GM23338 (cell line): ENCODE data around the gene TXNDC2. TPM values are rescaled to one million over a fixed set of nuclear protein-coding genes. Genes with fewer than 3 reads are reported as not detected.

Source experiments
- ATAC-seq: fragments of 200-7000 bp; cut with Tn5 transposase; 3 replicates; pipeline ENCODE4 v1.9.1; 2020
- DNase-seq: peaks from one replicate; pipeline ENCODE4 v3.0.0-alpha.2; 2015; ENCODE audit warnings: low spot score
- H2AFZ ChIP-seq: fragments of 200-600 bp; sonication (generic); 2 replicates; pipeline ENCODE4 v1.8.0; 2016; ENCODE audit warnings: antibody characterized with exemption, mild to moderate bottlenecking, moderate library complexity
- H3F3A ChIP-seq: fragments of 200-600 bp; sonication (generic); replicated peaks from 2 replicates; pipeline ENCODE4 v1.8.0; 2017; ENCODE audit warnings: antibody characterized with exemption, mixed run types, low read depth
- H3K27ac ChIP-seq: fragments of 200-600 bp; sonication (generic); 2 replicates; pipeline ENCODE4 v1.6.1; 2016; ENCODE audit warnings: low read depth
- H3K27me3 ChIP-seq: fragments of 200-600 bp; sonication (generic); 2 replicates; pipeline ENCODE4 v1.8.0; 2016; ENCODE audit warnings: mild to moderate bottlenecking, mixed run types, moderate library complexity; ENCODE audit not compliant: insufficient read depth
- H3K36me3 ChIP-seq: fragments of 200-600 bp; sonication (generic); 2 replicates; pipeline ENCODE4 v1.8.0; 2016; ENCODE audit warnings: mild to moderate bottlenecking; ENCODE audit not compliant: insufficient read depth
- H3K4me1 ChIP-seq: fragments of 200-600 bp; sonication (generic); 2 replicates; pipeline ENCODE4 v1.8.0; 2016; ENCODE audit warnings: mild to moderate bottlenecking, moderate library complexity; ENCODE audit not compliant: insufficient read depth
- H3K4me2 ChIP-seq: fragments of 200-600 bp; sonication (generic); 2 replicates; pipeline ENCODE4 v1.7.1; 2017; ENCODE audit warnings: mixed run types
- H3K4me3 ChIP-seq: fragments of 200-600 bp; sonication (generic); 2 replicates; pipeline ENCODE4 v1.6.1; 2016; ENCODE audit warnings: mixed run types
- H3K79me2 ChIP-seq: fragments of 200-600 bp; sonication (generic); replicated peaks from 2 replicates; pipeline ENCODE4 v1.8.0; 2017; ENCODE audit warnings: mild to moderate bottlenecking; ENCODE audit not compliant: insufficient read depth
- H3K9me2 ChIP-seq: fragments of 200-600 bp; sonication (generic); 2 replicates; pipeline ENCODE4 v1.8.0; 2017; ENCODE audit not compliant: insufficient read depth
- H4K20me1 ChIP-seq: fragments of 200-600 bp; sonication (generic); replicated peaks from 2 replicates; pipeline ENCODE4 v1.8.0; 2017; ENCODE audit warnings: mild to moderate bottlenecking; ENCODE audit not compliant: insufficient read depth
- H3K27ac Mint-ChIP-seq: 2 replicates; pipeline ENCODE4 v1.8.0; 2020; ENCODE audit warnings: inconsistent platforms, mild to moderate bottlenecking, moderate library complexity, mixed read lengths
- H3K27me3 Mint-ChIP-seq: 3 replicates; pipeline ENCODE4 v1.8.0; 2022; ENCODE audit warnings: low read depth, mild to moderate bottlenecking, moderate library complexity, mixed read lengths, inconsistent platforms; ENCODE audit not compliant: insufficient read depth, poor library complexity
- H3K36me3 Mint-ChIP-seq: 3 replicates; pipeline ENCODE4 v1.8.0; 2021; ENCODE audit warnings: low read depth, mild to moderate bottlenecking, inconsistent platforms, moderate library complexity, mixed read lengths
- H3K4me1 Mint-ChIP-seq: 3 replicates; pipeline ENCODE4 v1.8.0; 2020; ENCODE audit warnings: mild to moderate bottlenecking, inconsistent platforms, mixed read lengths
- H3K4me3 Mint-ChIP-seq: 3 replicates; pipeline ENCODE4 v1.8.0; 2021; ENCODE audit warnings: moderate library complexity, mild to moderate bottlenecking, inconsistent platforms, mixed read lengths
- H3K9me3 Mint-ChIP-seq: 3 replicates; pipeline ENCODE4 v1.8.0; 2020; ENCODE audit warnings: moderate library complexity, mild to moderate bottlenecking, inconsistent platforms, mixed read lengths
- CREB1 ChIP-seq: fragments of 250-450 bp; sonication (Bioruptor Pico); IDR thresholded peaks from 2 replicates; pipeline ENCODE4 v1.5.0; 2020; ENCODE audit warnings: low read depth, mild to moderate bottlenecking, moderate library complexity
- CTCF ChIP-seq, 2 experiments: fragments of 200-600 bp in 1 of 2; sonication (generic) in 1 of 2; conservative IDR thresholded peaks; 2 replicates each; pipeline versions ENCODE4 v1.5.1 to v1.6.1; 2016 to 2017; ENCODE audit warnings: antibody characterized with exemption in 2 of 2, low read depth in 2 of 2, mild to moderate bottlenecking in 2 of 2, moderate library complexity in 1 of 2
- ETS1 ChIP-seq: IDR thresholded peaks from 2 replicates; pipeline ENCODE4 v1.6.1; 2016; ENCODE audit warnings: antibody characterized with exemption
- EZH2 ChIP-seq: fragments of 200-600 bp; sonication (generic); IDR thresholded peaks from one replicate; pipeline ENCODE4 v1.8.0; 2017; ENCODE audit warnings: antibody characterized with exemption, mild to moderate bottlenecking, low read depth; ENCODE audit not compliant: unreplicated experiment
- POLR2AphosphoS5 ChIP-seq: IDR thresholded peaks from 2 replicates; pipeline ENCODE4 v1.6.1; 2016; ENCODE audit warnings: antibody characterized with exemption, low read depth
- REST ChIP-seq: IDR thresholded peaks from one replicate; pipeline ENCODE4 v1.6.1; 2018; ENCODE audit warnings: antibody characterized with exemption; ENCODE audit not compliant: unreplicated experiment
- STAT1 ChIP-seq: IDR thresholded peaks from one replicate; pipeline ENCODE4 v1.6.1; 2016; ENCODE audit warnings: antibody characterized with exemption; ENCODE audit not compliant: unreplicated experiment
- ZNF114 ChIP-seq: fragments of 250-450 bp; sonication (Bioruptor Pico); IDR thresholded peaks from 2 replicates; pipeline ENCODE4 v1.5.0; 2020; ENCODE audit warnings: mild to moderate bottlenecking, moderate library complexity
- polyA plus RNA-seq: library from polyadenylated mRNA; unstranded; fragments of >200 nt; fragmentation: Nextera tagmentation; extraction: Ambion mirVana; gene quantifications from 2 replicates; pipeline ENCODE4 v1.2.1, GENCODE V29; 2016
- total RNA-seq: library from RNA; depleted of rRNA; stranded (reverse); fragments of >200 nt; shearing (Covaris generic); gene quantifications from 2 replicates; pipeline ENCODE4 v1.2.3, GENCODE V29; 2014

TXNDC2 gene
- total and polyA plus RNA-seq, 2 experiments from 2014 or later, result 0.16 TPM; not detected in 1

- Histone ChIP-seq H3K4me2 (no peak overlapping the region), H3K4me1 (no peaks in the 10 kb centered on the region), H3K36me3 (no peaks in the 10 kb centered on the region), H3F3A (no peaks in the 10 kb centered on the region), H3K9me2 (no peaks in the 10 kb centered on the region), H3K27me3 (no peaks in the 10 kb centered on the region), H3K79me2 (no peaks in the 10 kb centered on the region), H2AFZ (no peak overlapping the region), H3K27ac (no peak overlapping the region), H3K4me3 (no peak overlapping the region), H4K20me1 (no peaks in the 10 kb centered on the region)
- H3K36me3 Mint-ChIP-seq, result no peaks in the 10 kb centered on the region; the same call in 2 of the 3 replicates
- ATAC-seq (no peak), DNase-seq (no peak)
- H3K4me3 Mint-ChIP-seq, result no peak overlapping the region
- no peaks in the 10 kb centered on the region for H3K9me3 Mint-ChIP-seq
- TF ChIP-seq STAT1 (no peak), CTCF (conservative IDR thresholded peaks at IDR 0.05; ENCODE audit: low read depth in 2 of 2) (no peak), EZH2 (no peak), ETS1 (no peak), ZNF114 (CRISPR knock-in tag) (no peak), CREB1 (no peak), REST (no peak), POLR2AphosphoS5 (no peak)
- peaks cover 2% of the 10 kb centered on the region; the same call in 1 of the 3 replicates for H3K4me1 Mint-ChIP-seq
- H3K27ac Mint-ChIP-seq, result no peak overlapping the region
- peaks cover 5% of the 10 kb centered on the region for H3K27me3 Mint-ChIP-seq
Measured at GRCh38 chr18:9858642-9859041, 27.1 kb upstream of the TXNDC2 start.

- Mint-ChIP-seq H3K27ac (no peak overlapping the region), H3K4me3 (no peak overlapping the region), H3K4me1 (peaks cover 2% of the 10 kb centered on the region; the same call in 1 of the 3 replicates), H3K9me3 (no peaks in the 10 kb centered on the region; the same call in 2 of the 3 replicates), H3K27me3 (peaks cover 2% of the 10 kb centered on the region), H3K36me3 (no peaks in the 10 kb centered on the region; the same call in 2 of the 3 replicates)
- DNase-seq (peak; percentile 54), ATAC-seq (peak; percentile 41)
- Histone ChIP-seq H3K4me2 (no peak overlapping the region), H3F3A (no peaks in the 10 kb centered on the region), H3K4me1 (no peaks in the 10 kb centered on the region), H3K27ac (no peak overlapping the region), H3K9me2 (no peaks in the 10 kb centered on the region), H3K4me3 (no peak overlapping the region), H2AFZ (no peak overlapping the region), H3K79me2 (no peaks in the 10 kb centered on the region), H4K20me1 (no peaks in the 10 kb centered on the region), H3K36me3 (no peaks in the 10 kb centered on the region), H3K27me3 (no peaks in the 10 kb centered on the region)
- TF ChIP-seq CTCF (conservative IDR thresholded peaks at IDR 0.05; ENCODE audit: low read depth in 2 of 2), result peak; percentile 40 to 46; a peak in 3 of 4 replicates
- no peak for TF ChIP-seq ETS1
Measured at GRCh38 chr18:9859232-9859631, 26.5 kb upstream of the TXNDC2 start.
